HS-27A (cell line): ENCODE data around the gene AKAP7.

ENCODE experiments used
- DNase-seq: peaks from one replicate; pipeline ENCODE4 v3.0.0-alpha.2; 2012; ENCODE audit warnings: low read depth, missing footprints

Gene AKAP7

GRCh38 chr6:131205481-131206244 is 70.4 kb downstream of the AKAP7 start:
- DNase-seq, result no peak

- DNase-seq, result no peak
Measured at GRCh38 chr6:131206463-131207251, 71.4 kb downstream of the AKAP7 start.

- no peak for DNase-seq
Measured at GRCh38 chr6:131208787-131209186, 73.5 kb downstream of the AKAP7 start.

GRCh38 chr6:131210469-131210868 is 75.2 kb downstream of the AKAP7 start:
- DNase-seq, result no peak

- DNase-seq, result no peak
Measured at GRCh38 chr6:131212024-131212423, 76.8 kb downstream of the AKAP7 start.

GRCh38 chr6:131212913-131213312 is 77.6 kb downstream of the AKAP7 start:
- DNase-seq, result no peak

- DNase-seq, result no peak
Measured at GRCh38 chr6:131213501-131213990, 78.3 kb downstream of the AKAP7 start.

GRCh38 chr6:131215219-131215618 is 80.0 kb downstream of the AKAP7 start:
- DNase-seq, result no peak

GRCh38 chr6:131216246-131216645 is 81.0 kb downstream of the AKAP7 start:
- no peak for DNase-seq

- no peak for DNase-seq
Measured at GRCh38 chr6:131222773-131223172, 87.5 kb downstream of the AKAP7 start.

GRCh38 chr6:131223416-131223815 is 88.1 kb downstream of the AKAP7 start:
- no peak for DNase-seq

GRCh38 chr6:131225127-131225526 is 89.9 kb downstream of the AKAP7 start:
- no peak for DNase-seq

- DNase-seq, result no peak
Measured at GRCh38 chr6:131225959-131226358, 90.7 kb downstream of the AKAP7 start.

GRCh38 chr6:131226459-131227157 is 91.3 kb downstream of the AKAP7 start:
- no peak for DNase-seq

GRCh38 chr6:131227158-131227543 is 91.9 kb downstream of the AKAP7 start:
- no peak for DNase-seq

GRCh38 chr6:131231103-131231502 is 95.8 kb downstream of the AKAP7 start:
- DNase-seq, result no peak

- no peak for DNase-seq
Measured at GRCh38 chr6:131231891-131232290, 96.6 kb downstream of the AKAP7 start.

GRCh38 chr6:131244942-131245341 is 109.7 kb downstream of the AKAP7 start:
- no peak for DNase-seq

- no peak for DNase-seq
Measured at GRCh38 chr6:131250122-131250521, 114.9 kb downstream of the AKAP7 start.

GRCh38 chr6:131250936-131251335 is 115.7 kb downstream of the AKAP7 start:
- no peak for DNase-seq

- no peak for DNase-seq
Measured at GRCh38 chr6:131251590-131252199, 116.4 kb downstream of the AKAP7 start.

GRCh38 chr6:131255434-131255833 is 120.2 kb downstream of the AKAP7 start:
- no peak for DNase-seq
